ENCODE data around the gene NELFB. TPM values are rescaled to one million over a fixed set of nuclear protein-coding genes. Genes with fewer than 3 reads are reported as not detected.

NELFB gene
- total and polyA plus RNA-seq, 9 of the 15 experiments (the other 6 are each of a cell fraction or from before 2014, with no cell fraction given): 0.24 to 84.0 (median 29.7) TPM

- TF ChIP-seq, protein P1, sequence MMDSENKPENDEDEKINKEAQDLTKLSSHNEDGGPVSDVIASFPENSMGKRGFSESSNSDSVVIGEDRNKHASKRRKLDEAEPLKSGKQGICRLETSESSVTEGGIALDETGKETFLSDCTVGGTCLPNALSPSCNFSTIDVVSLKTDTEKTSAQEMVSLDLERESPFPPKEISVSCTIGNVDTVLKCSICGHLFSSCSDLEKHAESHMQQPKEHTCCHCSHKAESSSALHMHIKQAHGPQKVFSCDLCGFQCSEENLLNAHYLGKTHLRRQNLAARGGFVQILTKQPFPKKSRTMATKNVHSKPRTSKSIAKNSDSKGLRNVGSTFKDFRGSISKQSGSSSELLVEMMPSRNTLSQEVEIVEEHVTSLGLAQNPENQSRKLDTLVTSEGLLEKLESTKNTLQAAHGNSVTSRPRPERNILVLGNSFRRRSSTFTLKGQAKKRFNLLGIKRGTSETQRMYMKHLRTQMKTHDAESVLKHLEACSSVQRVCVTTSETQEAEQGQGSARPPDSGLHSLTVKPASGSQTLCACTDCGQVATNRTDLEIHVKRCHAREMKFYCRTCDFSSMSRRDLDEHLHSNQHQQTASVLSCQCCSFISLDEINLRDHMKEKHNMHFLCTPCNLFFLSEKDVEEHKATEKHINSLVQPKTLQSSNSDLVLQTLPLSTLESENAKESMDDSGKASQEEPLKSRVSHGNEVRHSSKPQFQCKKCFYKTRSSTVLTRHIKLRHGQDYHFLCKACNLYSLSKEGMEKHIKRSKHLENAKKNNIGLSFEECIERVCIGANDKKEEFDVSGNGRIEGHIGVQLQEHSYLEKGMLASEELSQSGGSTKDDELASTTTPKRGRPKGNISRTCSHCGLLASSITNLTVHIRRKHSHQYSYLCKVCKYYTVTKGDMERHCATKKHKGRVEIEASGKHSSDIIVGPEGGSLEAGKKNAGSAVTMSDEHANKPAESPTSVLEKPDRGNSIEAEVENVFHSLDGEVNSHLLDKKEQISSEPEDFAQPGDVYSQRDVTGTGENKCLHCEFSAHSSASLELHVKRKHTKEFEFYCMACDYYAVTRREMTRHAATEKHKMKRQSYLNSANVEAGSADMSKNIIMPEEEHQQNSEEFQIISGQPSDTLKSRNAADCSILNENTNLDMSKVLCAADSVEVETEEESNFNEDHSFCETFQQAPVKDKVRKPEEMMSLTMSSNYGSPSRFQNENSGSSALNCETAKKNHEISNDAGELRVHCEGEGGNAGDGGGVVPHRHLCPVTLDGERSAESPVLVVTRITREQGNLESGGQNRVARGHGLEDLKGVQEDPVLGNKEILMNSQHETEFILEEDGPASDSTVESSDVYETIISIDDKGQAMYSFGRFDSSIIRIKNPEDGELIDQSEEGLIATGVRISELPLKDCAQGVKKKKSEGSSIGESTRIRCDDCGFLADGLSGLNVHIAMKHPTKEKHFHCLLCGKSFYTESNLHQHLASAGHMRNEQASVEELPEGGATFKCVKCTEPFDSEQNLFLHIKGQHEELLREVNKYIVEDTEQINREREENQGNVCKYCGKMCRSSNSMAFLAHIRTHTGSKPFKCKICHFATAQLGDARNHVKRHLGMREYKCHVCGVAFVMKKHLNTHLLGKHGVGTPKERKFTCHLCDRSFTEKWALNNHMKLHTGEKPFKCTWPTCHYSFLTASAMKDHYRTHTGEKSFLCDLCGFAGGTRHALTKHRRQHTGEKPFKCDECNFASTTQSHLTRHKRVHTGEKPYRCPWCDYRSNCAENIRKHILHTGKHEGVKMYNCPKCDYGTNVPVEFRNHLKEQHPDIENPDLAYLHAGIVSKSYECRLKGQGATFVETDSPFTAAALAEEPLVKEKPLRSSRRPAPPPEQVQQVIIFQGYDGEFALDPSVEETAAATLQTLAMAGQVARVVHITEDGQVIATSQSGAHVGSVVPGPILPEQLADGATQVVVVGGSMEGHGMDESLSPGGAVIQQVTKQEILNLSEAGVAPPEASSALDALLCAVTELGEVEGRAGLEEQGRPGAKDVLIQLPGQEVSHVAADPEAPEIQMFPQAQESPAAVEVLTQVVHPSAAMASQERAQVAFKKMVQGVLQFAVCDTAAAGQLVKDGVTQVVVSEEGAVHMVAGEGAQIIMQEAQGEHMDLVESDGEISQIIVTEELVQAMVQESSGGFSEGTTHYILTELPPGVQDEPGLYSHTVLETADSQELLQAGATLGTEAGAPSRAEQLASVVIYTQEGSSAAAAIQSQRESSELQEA (IDR thresholded peaks at IDR 0.05; ENCODE audit: low read depth): no peak
- TF ChIP-seq ARID2 (IDR thresholded peaks at IDR 0.05) (no peak), TBP (optimal IDR thresholded peaks at IDR 0.05; ENCODE audit: low read depth, low read length) (no peak), RBM15 (IDR thresholded peaks at IDR 0.05; ENCODE audit: insufficient read depth, low read length) (no peak), TCFL5 (CRISPR knock-in tag; conservative IDR thresholded peaks at IDR 0.05) (no peak), TAF15 (IDR thresholded peaks at IDR 0.05; ENCODE audit: low read depth, low read length) (no peak), TGIF2 (CRISPR knock-in tag; IDR thresholded peaks at IDR 0.05) (no peak), KDM2B (CRISPR knock-in tag; IDR thresholded peaks at IDR 0.05) (no peak), ZNF57 (CRISPR knock-in tag; IDR thresholded peaks at IDR 0.05) (no peak), NR4A1 (CRISPR knock-in tag; IDR thresholded peaks at IDR 0.05) (no peak), NR4A1 (tag; IDR thresholded peaks at IDR 0.05) (peak; percentile 74; the same call in 1 of the 2 replicates), ZNF609 (CRISPR knock-in tag; IDR thresholded peaks at IDR 0.05; ENCODE audit: borderline replicate concordance) (no peak), NELFE (IDR thresholded peaks at IDR 0.05; ENCODE audit: insufficient read depth, insufficient read length) (no peak), CREBBP (IDR thresholded peaks at IDR 0.05; ENCODE audit: low read depth, low read length) (no peak)
These were observed 18.7 kb upstream of the NELFB start (continued) for GRCh38 chr9:137236238-137236935.
